NCI-H510A treated with DMSO at 0.1 percent for 48 hours (cell line): ENCODE data around the gene CDH26.
A peak's percentile ranks its signal among the peaks of the same experiment; 100 is the strongest.
"Not testable (repeated sequence)": the region's sequence is repeated elsewhere in the genome, so short reads cannot be mapped to it uniquely, and the experiment has no call there.

Experiments used
- DNase-seq: peaks from one replicate; lab custom pipeline; 2025; lab: John Stamatoyannopoulos, UW

Gene CDH26

DNA sequence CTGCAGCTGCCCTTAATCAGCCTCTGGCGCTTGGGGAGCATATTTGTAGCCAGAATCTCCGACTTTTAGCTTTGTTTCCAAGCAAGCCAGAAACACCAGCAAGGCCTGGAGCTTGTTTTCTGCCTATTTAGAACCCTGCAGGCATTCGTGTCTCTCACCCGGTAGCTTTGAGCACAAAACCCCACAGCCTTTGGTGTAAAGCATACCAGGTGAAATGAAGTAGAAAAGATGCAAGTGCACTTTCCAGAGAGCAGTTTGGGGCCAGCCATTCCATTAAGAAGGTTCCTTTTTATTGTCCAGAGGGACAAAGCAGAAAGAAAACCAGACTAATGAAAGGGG is 17.3 kb upstream of the CDH26 start:
- no peak for DNase-seq

DNA sequence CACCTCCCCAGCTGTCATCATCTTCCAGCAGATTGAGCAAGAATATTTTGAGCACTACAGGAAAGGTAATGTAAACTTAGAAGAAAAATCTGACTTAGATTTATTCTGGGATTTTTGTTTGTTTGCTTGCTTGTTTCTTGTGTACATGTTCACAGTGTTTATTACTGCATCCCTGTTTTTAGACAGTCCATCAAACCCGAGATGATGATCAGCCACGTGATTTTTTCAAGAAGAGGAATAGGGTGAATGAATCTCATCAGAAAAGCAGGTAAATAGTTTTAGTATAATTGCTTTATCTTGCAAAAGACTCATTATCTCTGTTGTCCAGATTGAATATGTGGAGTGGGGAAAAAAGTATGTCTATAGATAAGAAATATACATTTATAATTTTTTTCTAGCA is 16.0 kb upstream of the CDH26 start:
- DNase-seq, result no peak

DNA sequence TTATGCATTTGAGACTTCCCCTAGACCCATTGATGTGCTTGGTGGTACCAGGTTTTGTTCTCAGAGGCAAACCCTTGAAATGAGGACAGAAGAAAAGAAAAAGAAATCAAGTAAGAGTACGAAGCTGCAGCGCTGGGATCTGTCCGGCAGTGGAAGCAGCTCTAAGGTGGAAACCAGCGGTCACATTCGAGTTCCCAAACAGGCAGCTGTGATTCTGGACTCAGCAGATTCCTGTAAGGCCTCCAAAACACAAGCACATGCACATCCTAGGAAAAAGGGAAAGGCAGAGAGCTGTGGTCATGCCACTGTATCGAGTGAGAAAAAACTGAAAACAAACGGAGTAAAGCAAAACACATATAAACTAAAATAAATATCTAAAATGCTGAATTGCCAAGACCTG is 13.5 kb upstream of the CDH26 start:
- DNase-seq, result no peak

DNA sequence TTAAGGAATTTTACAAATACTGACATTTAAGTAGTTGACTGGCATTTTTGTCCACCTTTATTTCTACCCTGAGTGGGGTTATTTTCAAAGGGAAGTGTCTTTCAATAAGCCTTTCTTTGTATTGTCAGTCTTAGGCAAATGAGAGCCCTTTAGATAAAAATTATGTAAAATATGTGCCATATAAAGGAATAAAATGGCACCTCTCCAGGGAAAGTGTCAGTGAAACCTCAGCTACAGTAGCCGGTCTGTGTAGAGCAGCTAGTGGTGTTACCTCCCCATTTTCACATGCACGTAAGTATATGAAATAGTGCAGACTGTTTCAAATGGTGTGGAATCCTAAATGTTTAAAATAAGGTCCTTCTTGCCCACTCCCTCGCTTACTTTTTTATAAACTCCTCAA is 13.0 kb upstream of the CDH26 start:
- DNase-seq, result no peak

DNA sequence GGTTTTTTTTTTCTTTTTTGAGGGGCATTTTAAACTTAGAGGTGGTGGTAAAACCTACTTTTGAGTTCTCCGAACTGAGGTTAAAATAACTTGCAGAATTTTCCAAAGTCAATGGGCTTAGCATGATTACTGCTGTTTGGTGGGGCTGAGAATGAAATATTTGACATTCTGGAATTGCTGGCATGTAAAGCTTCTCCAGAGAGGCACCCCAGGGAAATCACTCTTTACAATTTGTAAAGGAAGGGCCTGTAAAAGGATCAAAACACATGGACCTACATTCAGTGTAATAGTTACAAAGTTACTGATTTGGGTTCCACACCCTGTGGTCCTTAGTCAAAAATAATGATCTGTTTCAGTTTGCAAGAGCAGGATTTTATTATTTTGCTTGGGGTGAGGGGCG is 12.5 kb upstream of the CDH26 start:
- DNase-seq, result no peak

DNA sequence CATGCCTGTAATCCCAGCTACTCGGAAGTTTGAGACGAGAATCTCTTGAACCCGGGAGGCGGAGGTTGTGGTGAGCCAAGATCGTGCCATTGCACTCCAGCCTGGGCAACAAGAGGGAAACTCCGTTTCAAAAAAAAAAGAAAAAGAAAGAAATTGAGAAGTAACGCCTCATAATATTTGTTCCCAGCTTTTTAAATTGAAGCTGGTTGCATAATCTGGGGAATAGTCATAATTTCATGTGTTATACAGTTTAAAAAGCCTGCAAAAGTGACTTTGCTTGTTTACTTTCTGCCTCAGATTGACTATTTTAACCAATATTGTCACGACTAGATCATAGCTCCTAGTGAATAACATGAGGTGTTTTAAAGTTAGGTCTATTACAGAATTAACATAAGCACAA is 10.8 kb upstream of the CDH26 start:
- DNase-seq, result no peak

DNA sequence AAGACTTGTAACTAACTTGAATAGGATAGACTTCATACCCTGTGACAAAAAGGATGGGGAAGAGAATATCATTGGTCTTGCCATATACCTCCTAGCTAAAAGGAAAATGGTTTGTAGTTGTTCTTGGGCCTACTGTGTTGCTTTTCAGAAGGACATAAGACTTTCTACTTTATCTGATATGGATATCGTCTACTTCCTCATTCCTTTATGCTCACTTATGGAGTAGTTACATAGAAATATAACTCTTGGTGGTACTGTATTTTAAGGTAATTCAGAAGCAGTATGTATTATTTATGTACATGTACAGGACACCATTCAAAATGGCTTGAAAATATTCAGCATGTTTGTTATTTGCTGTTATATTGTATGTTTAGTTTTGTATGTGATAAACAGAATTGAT is 10.0 kb upstream of the CDH26 start:
- no peak for DNase-seq

DNA sequence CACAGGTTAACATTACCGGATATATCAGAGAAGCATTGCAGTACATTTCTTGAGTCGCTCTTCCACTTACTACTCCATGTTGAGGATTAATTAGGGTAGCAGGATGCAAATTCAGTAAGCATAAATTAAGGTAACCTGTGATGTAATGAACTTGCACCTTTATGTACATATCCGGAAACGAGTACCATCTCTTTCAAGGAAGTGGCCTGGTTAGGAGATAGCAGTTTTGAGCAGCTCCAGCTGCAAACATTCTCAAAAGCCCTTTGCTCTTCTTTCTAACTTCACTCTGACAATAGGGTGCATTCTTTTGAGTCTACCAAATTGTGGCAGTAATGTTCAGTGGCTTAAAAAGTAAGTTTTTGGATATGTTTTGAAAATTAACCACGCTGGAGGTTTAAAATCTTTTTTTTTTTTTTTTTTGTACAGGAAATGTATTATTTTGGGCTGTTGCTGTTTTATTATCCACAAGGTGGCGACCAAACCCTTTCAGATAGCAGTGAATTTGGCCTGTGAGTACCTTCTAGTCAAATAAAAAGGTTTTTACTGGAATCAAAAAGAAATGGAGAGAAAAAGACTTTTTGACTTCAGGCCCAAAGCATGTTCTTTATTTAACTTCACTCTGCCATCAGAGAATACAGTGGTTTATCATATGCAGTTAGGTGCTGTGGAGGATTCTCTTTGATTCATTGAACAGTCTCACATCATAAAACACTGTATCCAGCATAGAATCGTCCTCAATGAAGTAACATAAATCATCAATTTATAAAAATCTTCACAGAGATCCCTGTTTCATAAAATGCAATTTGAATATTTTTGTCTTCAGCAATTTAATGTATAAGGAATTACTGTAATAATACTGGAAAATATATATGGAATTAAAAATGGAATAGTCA is 9.1 kb upstream of the CDH26 start:
- DNase-seq, result peak; percentile 66

DNA sequence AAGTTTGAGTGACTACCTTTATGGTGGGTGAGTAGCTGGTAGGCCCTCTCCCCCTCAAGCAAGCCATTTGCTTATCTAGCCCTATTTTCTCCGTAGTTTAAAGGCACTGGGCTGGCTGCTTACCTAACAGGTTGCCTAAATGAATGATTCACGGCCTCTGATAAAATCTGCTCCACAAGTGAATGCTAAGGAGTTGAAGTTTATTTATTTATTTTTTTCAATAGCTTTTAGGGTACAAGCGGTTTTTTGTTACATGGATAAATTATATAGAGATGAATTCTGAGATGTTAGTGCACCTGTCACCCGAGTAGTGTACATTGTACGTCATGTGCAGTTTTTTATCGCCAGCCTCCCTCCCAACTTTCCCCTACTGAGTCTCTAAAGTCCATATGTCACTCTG is 8.3 kb upstream of the CDH26 start:
- DNase-seq, result no peak

DNA sequence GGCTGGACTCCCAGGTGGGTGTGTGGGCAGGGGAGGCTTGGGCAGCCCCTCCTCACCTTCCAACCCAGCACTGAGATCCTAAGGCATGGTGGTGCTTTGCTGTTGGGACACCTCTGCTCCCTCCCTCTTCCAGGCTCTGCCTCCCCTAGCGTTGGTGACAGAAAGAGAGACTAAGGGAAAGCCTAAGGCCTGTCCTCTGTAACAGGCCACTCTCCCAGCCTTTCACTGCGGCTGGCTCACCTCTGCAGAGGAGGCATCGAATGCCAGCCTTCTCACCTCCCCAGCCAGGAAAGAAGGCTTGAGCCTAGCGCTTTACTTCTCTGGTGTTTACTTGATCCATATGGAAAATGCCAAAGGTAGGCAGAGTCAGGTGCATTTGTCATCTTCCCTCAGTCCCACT is 3.5 kb upstream of the CDH26 start:
- no peak for DNase-seq

DNA sequence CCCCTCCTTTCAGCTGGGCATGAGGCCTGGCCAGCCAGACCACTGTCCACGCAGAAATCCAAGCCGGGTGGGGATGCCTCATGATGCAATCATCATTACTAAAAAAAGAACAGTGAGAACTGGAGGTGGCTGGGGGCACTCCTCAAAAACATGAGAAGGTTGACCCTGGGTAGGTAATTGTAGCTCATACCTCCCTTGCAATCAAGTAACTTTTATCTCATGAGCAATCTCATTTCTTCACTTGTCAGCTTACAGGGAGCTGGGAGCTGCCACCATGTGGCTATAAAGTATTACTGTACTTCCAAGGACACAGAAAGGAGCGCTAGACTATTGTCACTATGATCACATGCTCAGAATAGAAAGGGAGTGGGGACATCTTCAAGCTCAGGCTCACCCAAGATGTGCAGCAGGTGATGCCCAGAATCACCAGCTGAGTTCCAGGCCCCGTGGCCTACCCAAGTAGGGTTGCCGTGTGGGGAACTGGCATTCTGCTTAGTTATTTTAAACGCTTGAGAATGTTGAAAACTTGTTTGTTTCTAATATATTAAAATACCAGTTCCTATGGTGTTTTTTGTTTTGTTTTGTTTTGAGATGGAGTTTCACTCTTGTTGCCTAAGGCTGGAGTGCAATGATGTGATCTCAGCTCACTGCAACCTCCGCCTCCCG is 3.0 kb upstream of the CDH26 start:
- DNase-seq, result peak; percentile 85

DNA sequence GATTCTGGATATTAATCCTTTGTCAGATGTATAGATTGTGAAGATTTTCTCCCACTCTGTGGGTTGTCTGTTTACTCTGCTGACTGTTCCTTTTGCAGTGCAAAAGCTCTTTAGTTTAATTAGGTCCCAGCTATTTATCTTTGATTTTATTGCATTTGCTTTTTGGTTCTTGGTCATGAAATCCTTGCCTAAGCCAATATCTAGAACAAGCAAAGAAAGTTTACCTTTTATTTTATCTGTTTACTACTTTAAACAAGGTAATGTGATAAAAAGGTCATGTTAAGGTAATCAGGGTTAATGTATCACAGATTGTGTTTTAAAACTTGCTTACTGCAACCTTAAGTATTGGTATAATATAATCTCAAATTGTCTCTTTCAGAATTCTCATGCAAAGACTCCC is 655 bp upstream of the CDH26 start:
- not testable (repeated sequence) for DNase-seq

DNA sequence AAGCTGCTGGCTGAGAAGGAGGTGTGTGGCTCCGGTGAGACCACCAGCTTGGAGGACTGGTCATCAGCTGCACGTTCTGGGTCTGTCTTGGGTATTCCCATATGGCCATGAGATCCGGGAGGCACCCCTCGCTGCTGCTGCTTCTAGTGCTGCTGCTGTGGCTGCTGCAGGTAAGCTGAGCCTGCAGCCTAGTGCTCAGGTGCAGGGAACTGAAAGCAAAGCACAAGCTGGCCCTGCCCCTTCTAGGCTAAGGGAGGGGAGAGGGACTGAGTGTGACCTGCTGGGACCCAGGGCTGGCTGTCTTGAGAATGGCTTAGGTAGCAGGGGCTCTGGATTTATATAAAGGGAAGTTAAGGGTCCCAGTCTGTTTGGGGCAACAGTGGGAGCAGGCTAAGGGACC is 403 bp downstream of the CDH26 start:
- peak; percentile 77 for DNase-seq

DNA sequence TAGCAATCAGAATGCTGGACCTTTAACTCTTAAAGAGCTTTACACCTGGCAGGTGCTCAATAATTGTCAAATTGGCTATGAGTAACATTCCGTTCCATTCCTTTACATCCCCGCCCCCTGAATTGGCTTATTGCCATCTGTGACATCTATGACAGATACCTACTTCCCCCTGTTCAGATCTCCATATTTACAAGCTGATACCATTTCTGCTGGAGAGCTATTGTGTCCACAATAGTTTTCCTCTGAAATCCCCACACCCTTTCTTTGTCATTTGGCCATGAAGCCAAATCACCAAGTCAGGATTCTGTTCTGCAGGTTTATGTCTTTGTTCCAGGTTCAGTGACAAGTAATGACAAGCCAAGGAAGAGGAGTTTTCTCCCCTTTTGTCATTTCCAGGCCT is 3.2 kb downstream of the CDH26 start:
- DNase-seq, result no peak

DNA sequence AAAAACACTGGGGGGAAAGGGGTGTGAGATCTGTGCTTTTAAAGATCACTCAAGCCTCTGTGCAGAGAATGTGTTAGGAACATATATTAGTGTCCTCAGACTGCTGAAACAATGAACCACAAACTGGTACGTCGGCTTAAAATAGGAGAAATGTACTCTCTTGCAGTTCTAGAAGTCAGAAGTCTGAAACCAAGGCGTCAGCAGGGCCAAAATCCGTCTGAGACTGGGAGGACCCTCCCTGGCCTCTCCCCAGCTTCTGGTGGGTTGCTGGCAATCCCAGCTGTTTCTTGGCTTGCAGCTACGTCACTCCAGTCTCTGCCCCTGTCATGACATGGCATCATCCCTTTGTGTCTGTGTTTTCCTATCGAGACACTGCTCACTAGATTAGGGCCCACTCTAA is 3.9 kb downstream of the CDH26 start:
- DNase-seq, result no peak

DNA sequence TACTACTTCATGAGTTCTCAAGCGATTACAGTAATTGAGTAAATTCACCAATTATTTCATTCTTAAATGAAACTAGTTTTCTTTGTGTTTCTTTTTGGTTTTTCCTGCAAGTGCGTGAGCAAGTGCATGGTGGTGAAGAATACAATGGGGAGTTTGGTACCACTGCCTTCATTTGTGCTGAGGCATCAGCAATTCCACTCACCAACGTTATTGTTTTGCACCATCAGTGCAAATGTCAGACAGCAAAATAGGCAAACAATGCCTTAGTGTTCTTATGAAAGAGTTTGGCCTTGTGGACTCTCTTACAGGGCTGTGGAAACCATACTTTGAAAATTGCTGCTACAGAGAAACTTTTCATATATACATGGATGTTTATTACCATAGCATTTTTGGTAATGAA is 8.2 kb downstream of the CDH26 start:
- no peak for DNase-seq

DNA sequence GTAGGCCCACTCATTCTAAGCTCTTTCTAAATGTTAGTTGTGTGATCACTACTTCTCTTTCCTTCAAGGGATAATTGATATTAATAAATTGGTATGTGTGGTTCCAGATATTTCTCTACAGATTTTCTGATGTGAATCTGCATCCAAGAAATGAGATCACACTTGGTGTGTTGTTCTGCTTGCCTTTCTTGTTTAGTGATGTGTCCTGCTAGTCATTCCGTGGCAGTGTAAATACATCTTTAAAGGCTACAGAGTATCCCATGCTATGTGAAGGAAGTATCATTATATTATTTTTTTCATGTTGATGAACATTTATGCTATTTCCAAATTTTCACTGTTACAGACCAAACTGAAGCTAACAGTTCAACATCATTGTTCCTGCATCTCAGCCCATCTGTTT is 13.2 kb downstream of the CDH26 start:
- DNase-seq, result no peak

DNA sequence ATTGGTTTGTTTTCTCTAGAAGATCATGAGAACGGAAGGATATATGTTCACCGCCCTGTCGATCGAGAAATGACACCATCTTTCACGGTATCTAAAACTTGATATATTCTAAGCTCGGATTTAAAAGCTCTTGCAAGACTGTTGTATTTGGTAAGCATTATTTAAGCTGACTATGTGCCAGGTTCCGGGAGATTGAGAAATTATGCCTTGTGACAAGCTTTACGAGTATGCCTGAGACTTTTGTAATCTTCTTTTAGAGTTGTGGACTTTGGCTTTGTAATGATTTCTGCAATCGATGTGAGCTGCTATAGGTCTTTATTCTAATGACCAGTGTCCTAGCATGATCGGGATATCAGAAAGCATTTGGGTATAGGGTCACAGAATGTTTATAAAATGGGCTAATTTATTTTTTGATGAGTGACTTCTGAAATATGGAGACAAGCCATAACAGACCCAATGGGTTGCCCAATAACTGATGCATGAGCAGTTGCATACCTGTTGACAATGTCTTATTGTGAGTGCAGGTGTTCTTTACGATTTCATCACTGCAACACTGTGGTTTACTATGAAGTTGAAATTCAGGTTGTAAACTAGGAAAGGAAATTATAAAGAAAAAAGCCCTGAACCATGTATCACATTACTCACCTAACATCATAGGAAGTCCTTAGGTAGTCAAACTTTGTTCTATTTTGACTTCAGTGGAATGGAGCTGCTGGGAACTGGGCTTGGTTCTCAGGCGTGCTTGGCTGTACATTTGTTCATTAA is 14.0 kb downstream of the CDH26 start:
- DNase-seq, result no peak

DNA sequence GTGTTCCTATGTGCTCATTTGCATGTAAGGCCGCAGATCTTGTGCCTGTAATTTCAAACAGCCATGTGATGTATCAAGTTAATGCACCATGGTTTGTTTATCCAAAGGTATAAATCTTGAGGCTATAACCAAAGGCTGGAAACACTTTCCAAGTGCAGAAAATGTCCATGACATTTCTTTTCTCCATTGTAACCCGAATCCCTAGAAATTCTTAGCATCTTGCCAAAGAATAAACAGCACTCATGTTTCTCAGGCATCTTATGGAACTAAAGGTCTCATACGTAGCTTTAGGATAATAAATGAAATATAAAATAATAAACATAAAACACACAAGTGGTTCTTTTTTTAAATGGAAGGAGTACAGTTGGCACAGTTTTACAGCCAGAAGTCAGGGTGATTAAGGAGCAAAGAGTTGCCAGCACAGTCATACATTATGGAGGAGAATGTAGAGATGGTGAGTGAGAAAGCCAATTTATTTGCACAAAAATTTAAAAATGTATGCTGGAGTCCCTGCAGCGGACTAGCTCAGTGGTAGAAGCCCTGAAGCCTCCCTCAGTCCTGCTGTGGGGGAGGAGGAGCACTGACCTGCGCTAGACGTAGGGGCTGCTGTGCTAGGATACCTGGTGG is 18.0 kb downstream of the CDH26 start:
- no peak for DNase-seq

DNA sequence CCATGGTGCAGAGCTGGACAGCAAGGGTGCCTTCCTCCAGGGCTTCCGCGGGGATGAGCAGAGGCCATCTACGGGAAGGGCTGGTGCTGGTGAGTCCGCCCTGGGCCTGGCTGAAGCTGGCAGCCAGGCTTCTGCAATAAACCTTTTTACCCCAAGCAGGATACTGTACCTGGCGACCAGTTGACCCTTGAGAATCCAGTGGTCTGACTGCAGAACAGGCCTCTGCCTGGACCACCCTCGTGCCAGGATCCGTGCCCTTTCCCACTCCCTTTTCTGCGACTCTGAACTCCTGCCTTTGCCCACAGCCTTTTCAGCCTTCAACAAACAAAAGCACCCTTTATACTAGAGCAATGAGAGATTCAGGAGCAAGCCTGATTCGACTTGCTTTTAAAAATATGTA is 18.9 kb downstream of the CDH26 start:
- DNase-seq, result no peak

DNA sequence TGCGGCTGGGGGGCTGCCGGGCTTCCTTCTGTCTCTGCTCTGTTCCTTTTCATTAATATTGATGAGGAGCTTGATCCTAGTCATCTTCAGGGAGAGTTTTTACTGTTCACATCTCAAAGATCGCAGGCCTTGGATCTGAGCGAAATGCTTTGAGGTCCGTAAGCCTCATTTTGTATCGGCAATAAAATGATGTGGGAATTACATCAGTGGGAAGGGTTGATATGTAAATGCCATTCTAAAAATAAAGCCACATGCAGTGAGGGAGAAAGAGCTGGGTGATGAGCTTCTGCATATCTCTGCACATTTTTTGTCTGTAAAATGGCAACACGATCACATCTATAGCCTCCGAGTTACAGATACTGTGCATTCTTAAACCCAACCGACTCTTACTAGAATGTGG is 24.9 kb downstream of the CDH26 start:
- DNase-seq, result no peak

DNA sequence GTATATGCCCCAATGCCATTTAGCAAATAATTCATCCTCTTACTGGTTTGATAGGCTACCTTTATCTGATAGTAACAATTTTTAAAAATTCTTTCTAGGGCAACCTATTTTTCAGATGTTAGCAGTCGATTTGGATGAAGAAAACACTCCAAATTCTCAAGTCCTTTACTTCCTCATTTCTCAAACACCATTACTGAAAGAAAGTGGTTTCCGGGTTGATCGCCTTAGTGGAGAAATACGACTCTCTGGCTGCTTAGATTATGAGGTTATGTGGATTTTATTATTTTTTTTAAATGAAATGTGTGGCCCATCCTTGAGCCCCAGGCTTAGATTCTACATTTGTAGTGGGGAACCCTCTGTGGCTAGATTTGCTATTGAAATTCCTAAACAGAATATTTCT is 26.3 kb downstream of the CDH26 start:
- no peak for DNase-seq

DNA sequence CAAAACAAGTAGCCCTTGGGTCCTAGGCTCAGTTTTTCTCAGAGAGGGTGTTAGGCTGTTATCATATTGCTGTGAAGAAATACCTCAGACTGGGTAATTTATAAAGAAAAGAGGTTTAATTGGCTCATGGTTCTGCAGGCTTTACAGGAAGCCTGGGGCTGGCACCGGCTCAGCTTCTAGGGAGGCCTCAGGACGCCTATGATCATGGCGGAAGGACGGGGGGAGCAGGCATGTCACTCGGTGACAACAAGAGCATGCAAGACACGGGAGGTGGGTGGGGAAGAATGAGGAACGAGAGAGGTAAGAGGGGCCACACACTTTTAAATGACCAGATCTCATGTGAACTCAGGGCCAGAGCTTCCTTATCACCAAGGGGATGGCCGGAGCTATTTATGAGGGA is 26.9 kb downstream of the CDH26 start:
- DNase-seq, result no peak
